NCI-H2107 treated with DMSO at 0.1 percent for 48 hours (cell line): ENCODE data around the gene AGTPBP1.
"Not testable (repeated sequence)": the region's sequence is repeated elsewhere in the genome, so short reads cannot be mapped to it uniquely, and the experiment has no call there.

Experiments used
- DNase-seq: peaks from one replicate; lab custom pipeline; 2025; ENCODE audit not compliant: unreplicated experiment; lab: John Stamatoyannopoulos, UW

The AGTPBP1 gene

GRCh38 chr9:85741875-85742596 lies at the start of gene AGTPBP1:
TSS of gene AGTPBP1 (minus strand) at chr9:85741954. CDS start at chr9:85712533, 29,421 bp downstream.
- peak; percentile 78 for DNase-seq

- not testable (repeated sequence) for DNase-seq
Measured at GRCh38 chr9:85786116-85786515, 44.4 kb upstream of the AGTPBP1 start.

- DNase-seq: not testable (repeated sequence)
Measured at GRCh38 chr9:85773844-85774243, 32.1 kb upstream of the AGTPBP1 start.

- DNase-seq: not testable (repeated sequence)
Measured at GRCh38 chr9:85761802-85762201, 20.0 kb upstream of the AGTPBP1 start.

- not testable (repeated sequence) for DNase-seq
Measured at GRCh38 chr9:85757716-85758115, 16.0 kb upstream of the AGTPBP1 start.

- DNase-seq: not testable (repeated sequence)
Measured at GRCh38 chr9:85756216-85756615, 14.5 kb upstream of the AGTPBP1 start.

- DNase-seq: no peak
Measured at GRCh38 chr9:85746309-85746708, 4.6 kb upstream of the AGTPBP1 start.

GRCh38 chr9:85745203-85745602 lies 3.4 kb upstream of the AGTPBP1 start:
- no peak for DNase-seq

GRCh38 chr9:85744480-85744879 lies 2.7 kb upstream of the AGTPBP1 start:
- no peak for DNase-seq

GRCh38 chr9:85743275-85744128 lies 1.7 kb upstream of the AGTPBP1 start:
- DNase-seq: no peak

- DNase-seq: no peak
Measured at GRCh38 chr9:85742597-85742936, 813 bp upstream of the AGTPBP1 start.

- no peak for DNase-seq
Measured at GRCh38 chr9:85741095-85741874, 469 bp downstream of the AGTPBP1 start.

- peak; percentile 8 for DNase-seq
Measured at GRCh38 chr9:85740787-85741094, 1.0 kb downstream of the AGTPBP1 start.

GRCh38 chr9:85738509-85738908 lies 3.2 kb downstream of the AGTPBP1 start:
- DNase-seq: no peak

GRCh38 chr9:85737671-85738070 lies 4.1 kb downstream of the AGTPBP1 start:
- no peak for DNase-seq

- DNase-seq: no peak
Measured at GRCh38 chr9:85730916-85731630, 10.7 kb downstream of the AGTPBP1 start.

- no peak for DNase-seq
Measured at GRCh38 chr9:85729882-85730281, 11.9 kb downstream of the AGTPBP1 start.

- no peak for DNase-seq
Measured at GRCh38 chr9:85727500-85727899, 14.3 kb downstream of the AGTPBP1 start.

GRCh38 chr9:85726737-85727136 lies 15.0 kb downstream of the AGTPBP1 start:
- DNase-seq: no peak

- no peak for DNase-seq
Measured at GRCh38 chr9:85723215-85723614, 18.5 kb downstream of the AGTPBP1 start.

- not testable (repeated sequence) for DNase-seq
Measured at GRCh38 chr9:85719411-85719810, 22.3 kb downstream of the AGTPBP1 start.
